IMR-90 (cell line): Measurements from ENCODE around the gene SNCA. TPM values are rescaled to one million over a fixed set of nuclear protein-coding genes. Genes with fewer than 3 reads are reported as not detected.

ENCODE experiments used
- ATAC-seq: fragments of 200-7000 bp; cut with Tn5 transposase; 2 replicates; pipeline ENCODE4 v1.9.1; 2020; ENCODE audit warnings: low read depth, mild to moderate bottlenecking, moderate library complexity
- BruUV-seq: library from RNA; stranded (reverse); fragments of 400-500 nt; replicated peaks from 2 replicates; lab custom pipeline; 2021; lab: Mats Ljungman, UMichigan
- CTCF ChIA-PET: fragments of 300-600 bp; formaldehyde crosslinking; extraction: SDS; loops from one replicate; lab custom pipeline; 2021; ENCODE audit warnings: antibody characterized with exemption; lab: Yijun Ruan, JAX
- POLR2A ChIA-PET: fragments of 300-600 bp; sonication (Branson Sonifier 250); formaldehyde crosslinking; loops from one replicate; lab custom pipeline; 2022; ENCODE audit warnings: antibody characterized with exemption; ENCODE audit not compliant: unreplicated experiment; lab: Charles Lee
- DNase-seq: peaks from one replicate; pipeline ENCODE4 v3.0.0; 2013
- H2AFZ ChIP-seq: replicated peaks from 2 replicates; pipeline ENCODE3; 2013; ENCODE audit warnings: low read length, mild to moderate bottlenecking; ENCODE audit not compliant: poor library complexity
- H2AK5ac ChIP-seq: 2 replicates; pipeline ENCODE4 v1.6.1; 2013; ENCODE audit warnings: low read depth, low read length, inconsistent platforms
- H2AK9ac ChIP-seq: replicated peaks from 2 replicates; pipeline ENCODE3; 2013; ENCODE audit warnings: mild to moderate bottlenecking, low read depth, low read length, moderate library complexity; ENCODE audit not compliant: poor library complexity
- H2BK120ac ChIP-seq: 2 replicates; pipeline ENCODE4 v1.6.1; 2013; ENCODE audit warnings: low read depth, low read length, inconsistent platforms
- H2BK15ac ChIP-seq: 3 replicates; pipeline ENCODE4 v1.6.1; 2013; ENCODE audit warnings: low read depth, low read length, inconsistent platforms
- H2BK20ac ChIP-seq: 2 replicates; pipeline ENCODE4 v1.6.1; 2013; ENCODE audit warnings: low read depth, mild to moderate bottlenecking, inconsistent platforms, low read length, moderate library complexity
- H2BK5ac ChIP-seq: 2 replicates; pipeline ENCODE4 v1.6.1; 2013; ENCODE audit warnings: mild to moderate bottlenecking, low read depth, low read length, inconsistent platforms; ENCODE audit not compliant: poor library complexity, severe bottlenecking
- H3K14ac ChIP-seq: replicated peaks from 2 replicates; pipeline ENCODE4 v1.6.1; 2013; ENCODE audit warnings: low read depth, low read length, inconsistent platforms
- H3K18ac ChIP-seq: 2 replicates; pipeline ENCODE4 v1.6.1; 2013; ENCODE audit warnings: low read depth, low read length, control low read depth
- H3K23ac ChIP-seq: 2 replicates; pipeline ENCODE4 v1.6.1; 2013; ENCODE audit warnings: low read depth, low read length, inconsistent platforms
- H3K27ac ChIP-seq: 2 replicates; pipeline ENCODE4 v1.5.1; 2013; ENCODE audit warnings: mild to moderate bottlenecking, control low read depth, low read length; ENCODE audit not compliant: insufficient read depth
- H3K27me3 ChIP-seq: 2 replicates; pipeline ENCODE4 v1.6.1; 2013; ENCODE audit warnings: low read length; ENCODE audit not compliant: control insufficient read depth, insufficient read depth
- H3K36me3 ChIP-seq: 2 replicates; pipeline ENCODE4 v1.6.1; 2013; ENCODE audit warnings: low read length, mixed read lengths; ENCODE audit not compliant: control insufficient read depth, insufficient read depth
- H3K4ac ChIP-seq: 2 replicates; pipeline ENCODE4 v1.6.1; 2013; ENCODE audit warnings: low read depth, low read length, inconsistent platforms
- H3K4me1 ChIP-seq: 2 replicates; pipeline ENCODE4 v1.6.1; 2013; ENCODE audit warnings: low read length, mixed read lengths; ENCODE audit not compliant: control insufficient read depth, insufficient read depth
- H3K4me2 ChIP-seq: 2 replicates; pipeline ENCODE4 v1.6.1; 2013; ENCODE audit warnings: low read depth, mild to moderate bottlenecking, control low read depth, low read length, moderate library complexity
- H3K4me3 ChIP-seq: 2 replicates; pipeline ENCODE4 v1.5.1; 2013; ENCODE audit warnings: low read depth, mild to moderate bottlenecking, control low read depth, low read length, moderate library complexity; ENCODE audit not compliant: insufficient read depth
- H3K56ac ChIP-seq: 2 replicates; pipeline ENCODE4 v1.6.1; 2013; ENCODE audit warnings: low read length, inconsistent platforms; ENCODE audit not compliant: insufficient read depth; ENCODE audit errors: extremely low read depth
- H3K79me1 ChIP-seq, 2 experiments: 2 replicates each; pipeline ENCODE4 v1.6.1; 2013; ENCODE audit warnings: low read length in 2 of 2, inconsistent platforms in 1 of 2, low read depth in 1 of 2
- H3K9ac ChIP-seq: 2 replicates; pipeline ENCODE4 v1.6.1; 2013; ENCODE audit warnings: low read depth, low read length, control low read depth
- H3K9me1 ChIP-seq: 2 replicates; pipeline ENCODE4 v1.6.1; 2013; ENCODE audit warnings: low read length, inconsistent platforms; ENCODE audit not compliant: insufficient read depth
- H3K9me3 ChIP-seq: 2 replicates; pipeline ENCODE4 v1.6.1; 2013; ENCODE audit warnings: low read length; ENCODE audit not compliant: control insufficient read depth, insufficient read depth
- H4K20me1 ChIP-seq: 2 replicates; pipeline ENCODE4 v1.6.1; 2013; ENCODE audit warnings: low read length, inconsistent platforms; ENCODE audit not compliant: insufficient read depth
- H4K5ac ChIP-seq: 2 replicates; pipeline ENCODE4 v1.6.1; 2013; ENCODE audit warnings: mild to moderate bottlenecking, low read depth, low read length, control low read depth
- H4K8ac ChIP-seq, 2 experiments: 2 replicates each; pipeline ENCODE4 v1.6.1; 2013; ENCODE audit warnings: low read depth in 2 of 2, low read length in 2 of 2, control low read depth in 1 of 2, inconsistent platforms in 1 of 2
- H4K91ac ChIP-seq: 2 replicates; pipeline ENCODE4 v1.6.1; 2013; ENCODE audit warnings: low read depth, low read length, inconsistent platforms; ENCODE audit not compliant: insufficient read depth
- BHLHE40 ChIP-seq: fragments of 150-350 bp; IDR thresholded peaks from 2 replicates; pipeline ENCODE4 v1.6.1; 2016; ENCODE audit warnings: mild to moderate bottlenecking, low read depth, low read length
- CHD1 ChIP-seq: IDR thresholded peaks from 2 replicates; pipeline ENCODE4 v1.6.1; 2012; ENCODE audit warnings: low read depth, low read length, improper control_type of control experiment
- MAZ ChIP-seq: IDR thresholded peaks from 2 replicates; pipeline ENCODE4 v1.6.1; 2012; ENCODE audit warnings: low read depth, mild to moderate bottlenecking, low read length, improper control_type of control experiment, moderate library complexity, borderline replicate concordance
- MXI1 ChIP-seq: IDR thresholded peaks from 2 replicates; pipeline ENCODE4 v1.6.1; 2012; ENCODE audit warnings: low read depth, mild to moderate bottlenecking, low read length, moderate library complexity, borderline replicate concordance
- NFE2L2 ChIP-seq: fragments of 150-350 bp; IDR thresholded peaks from 2 replicates; pipeline ENCODE4 v1.6.1; 2016; ENCODE audit warnings: low read depth, mild to moderate bottlenecking, low read length
- POLR2A ChIP-seq: IDR thresholded peaks from 2 replicates; pipeline ENCODE4 v1.6.1; 2012; ENCODE audit warnings: mild to moderate bottlenecking, low read depth, low read length
- RAD21 ChIP-seq: IDR thresholded peaks from 2 replicates; pipeline ENCODE4 v1.6.1; 2012; ENCODE audit warnings: low read length, improper control_type of control experiment
- RFX5 ChIP-seq: IDR thresholded peaks from 2 replicates; pipeline ENCODE4 v1.8.0; 2012; ENCODE audit warnings: low read depth, mild to moderate bottlenecking, low read length, moderate library complexity
- SMC3 ChIP-seq: fragments of 150-350 bp; IDR thresholded peaks from 2 replicates; pipeline ENCODE4 v1.6.1; 2016; ENCODE audit warnings: low read depth, mild to moderate bottlenecking, antibody characterized with exemption, low read length, moderate library complexity
- USF2 ChIP-seq: fragments of 150-350 bp; IDR thresholded peaks from 2 replicates; pipeline ENCODE4 v1.6.1; 2017; ENCODE audit warnings: mild to moderate bottlenecking, antibody characterized with exemption, low read length, low read depth
- WGBS, 2 experiments: methylation state at CpG; one replicate each; pipeline versions ENCODE4 v1.1.5 to v1.1.7; 2013; ENCODE audit warnings: missing lambda C conversion rate in 2 of 2; ENCODE audit not compliant: insufficient read length in 1 of 2; ENCODE audit errors: extremely low coverage in 2 of 2; 5-methylcytosine and 5-hydroxymethylcytosine counted together
- dilution Hi-C: fragments of 300-500 bp; cut with HindIII; formaldehyde crosslinking; loops from one replicate; pipeline ENCODE4 v1.14.3; 2018; ENCODE audit warnings: low sequenced_read_pairs; ENCODE audit not compliant: unreplicated experiment
- in situ Hi-C: fragments of 300-500 bp; cut with MboI; formaldehyde crosslinking; loops from 3 replicates; pipeline ENCODE4 v1.14.3; 2019; ENCODE audit warnings: low sequenced_read_pairs, inconsistent platforms, mixed read lengths
- intact Hi-C: fragments of 100-400 bp; cut with micrococcal nuclease; formaldehyde crosslinking; loops from 2 replicates; pipeline ENCODE4 v1.10.0; 2022
- polyA plus RNA-seq, 3 experiments: library from polyadenylated mRNA; depleted of rRNA; stranded (reverse); fragments of >200 nt; gene quantifications; 2 replicates each; pipeline ENCODE4 v1.2.3, GENCODE V29; 2012; ENCODE audit warnings: low replicate concordance in 1 of 3
- total RNA-seq: library from RNA; depleted of rRNA; stranded (reverse); fragments of >200 nt; gene quantifications from 2 replicates; pipeline ENCODE4 v1.2.3, GENCODE V29; 2012
- TF ChIP-seq, protein P1 (sequence below): conservative IDR thresholded peaks from 2 replicates; pipeline ENCODE4 v1.5.1; 2012; ENCODE audit warnings: mild to moderate bottlenecking, low read depth, low read length, improper control_type of control experiment
- TF ChIP-seq, protein P2 (sequence below): fragments of 150-350 bp; IDR thresholded peaks from 2 replicates; pipeline ENCODE4 v1.6.1; 2016; ENCODE audit warnings: low read depth, mild to moderate bottlenecking, low read length, moderate library complexity, borderline replicate concordance

Gene SNCA
- total and polyA plus RNA-seq, 2 of the 4 experiments (the other 2 are of a cell fraction) = 0.36 to 0.46 TPM

DNA sequence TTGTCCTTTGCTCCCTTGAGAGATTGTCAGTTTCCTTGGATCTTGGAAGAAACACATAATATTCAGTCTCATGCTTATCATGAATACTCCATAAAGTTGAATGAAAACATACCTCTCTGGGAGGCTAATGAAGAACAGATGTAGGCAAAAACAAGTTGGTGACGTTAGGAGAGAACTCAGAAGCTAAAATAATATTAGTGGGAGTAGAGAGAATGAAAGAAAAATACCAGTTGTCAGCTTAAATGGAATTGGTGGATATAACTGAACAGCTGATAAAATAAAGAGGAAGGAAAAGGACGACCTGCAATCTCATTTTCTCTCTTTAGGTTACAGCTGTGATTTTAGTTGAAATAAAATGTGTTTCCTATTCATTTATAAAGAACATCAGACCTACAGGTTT is 124.8 kb downstream of the SNCA start:
- no TSS peak for BruUV-seq
- H3K9ac ChIP-seq = no peak overlapping the region
- H3K23ac ChIP-seq = no peak overlapping the region
- H3K4me2 ChIP-seq = no peak overlapping the region
- no peak overlapping the region for H3K14ac ChIP-seq
- in situ Hi-C loops = no loop called here
- no peak overlapping the region for H4K5ac ChIP-seq
- H2BK5ac ChIP-seq = no peak overlapping the region
- H2BK20ac ChIP-seq = no peak overlapping the region
- H3K79me1 ChIP-seq = no peaks in the 10 kb centered on the region
- H3K27ac ChIP-seq = no peak overlapping the region
- no CpG with 5 or more reads among the region's 2 CpGs for WGBS, 2 experiments
- ATAC-seq = no peak
- no peak overlapping the region for H2AFZ ChIP-seq
- H3K27me3 ChIP-seq = no peaks in the 10 kb centered on the region
- no peak overlapping the region for H2BK120ac ChIP-seq
- H4K8ac ChIP-seq = no peak overlapping the region
- no peak overlapping the region for H4K91ac ChIP-seq
- peak; percentile 67 for DNase-seq
- TF ChIP-seq BHLHE40 (no peak), SMC3 (no peak), POLR2A (no peak), RAD21 (no peak), NFE2L2 (no peak), MXI1 (no peak), MAZ (no peak), RFX5 (no peak), CHD1 (no peak), USF2 (no peak)
- TF ChIP-seq, protein P1, sequence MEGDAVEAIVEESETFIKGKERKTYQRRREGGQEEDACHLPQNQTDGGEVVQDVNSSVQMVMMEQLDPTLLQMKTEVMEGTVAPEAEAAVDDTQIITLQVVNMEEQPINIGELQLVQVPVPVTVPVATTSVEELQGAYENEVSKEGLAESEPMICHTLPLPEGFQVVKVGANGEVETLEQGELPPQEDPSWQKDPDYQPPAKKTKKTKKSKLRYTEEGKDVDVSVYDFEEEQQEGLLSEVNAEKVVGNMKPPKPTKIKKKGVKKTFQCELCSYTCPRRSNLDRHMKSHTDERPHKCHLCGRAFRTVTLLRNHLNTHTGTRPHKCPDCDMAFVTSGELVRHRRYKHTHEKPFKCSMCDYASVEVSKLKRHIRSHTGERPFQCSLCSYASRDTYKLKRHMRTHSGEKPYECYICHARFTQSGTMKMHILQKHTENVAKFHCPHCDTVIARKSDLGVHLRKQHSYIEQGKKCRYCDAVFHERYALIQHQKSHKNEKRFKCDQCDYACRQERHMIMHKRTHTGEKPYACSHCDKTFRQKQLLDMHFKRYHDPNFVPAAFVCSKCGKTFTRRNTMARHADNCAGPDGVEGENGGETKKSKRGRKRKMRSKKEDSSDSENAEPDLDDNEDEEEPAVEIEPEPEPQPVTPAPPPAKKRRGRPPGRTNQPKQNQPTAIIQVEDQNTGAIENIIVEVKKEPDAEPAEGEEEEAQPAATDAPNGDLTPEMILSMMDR = no peak
- TF ChIP-seq, protein P2, sequence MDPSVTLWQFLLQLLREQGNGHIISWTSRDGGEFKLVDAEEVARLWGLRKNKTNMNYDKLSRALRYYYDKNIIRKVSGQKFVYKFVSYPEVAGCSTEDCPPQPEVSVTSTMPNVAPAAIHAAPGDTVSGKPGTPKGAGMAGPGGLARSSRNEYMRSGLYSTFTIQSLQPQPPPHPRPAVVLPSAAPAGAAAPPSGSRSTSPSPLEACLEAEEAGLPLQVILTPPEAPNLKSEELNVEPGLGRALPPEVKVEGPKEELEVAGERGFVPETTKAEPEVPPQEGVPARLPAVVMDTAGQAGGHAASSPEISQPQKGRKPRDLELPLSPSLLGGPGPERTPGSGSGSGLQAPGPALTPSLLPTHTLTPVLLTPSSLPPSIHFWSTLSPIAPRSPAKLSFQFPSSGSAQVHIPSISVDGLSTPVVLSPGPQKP = no peak
- ChIA-PET POLR2A (no interaction called here), CTCF (no interaction called here)
- no peak overlapping the region for H3K56ac ChIP-seq
- no peaks in the 10 kb centered on the region for H3K36me3 ChIP-seq
- intact Hi-C loops = no loop called here
- H2BK15ac ChIP-seq = no peak overlapping the region
- no peak overlapping the region for H3K18ac ChIP-seq
- no peak overlapping the region for H2AK5ac ChIP-seq
- no peak overlapping the region for H3K4ac ChIP-seq
- H3K9me1 ChIP-seq = no peaks in the 10 kb centered on the region
- no peak overlapping the region for H2AK9ac ChIP-seq
- H3K9me3 ChIP-seq = no peaks in the 10 kb centered on the region
- H3K4me1 ChIP-seq = peaks cover 6% of the 10 kb centered on the region
- H3K4me3 ChIP-seq = no peak overlapping the region
- H4K20me1 ChIP-seq = no peaks in the 10 kb centered on the region
- dilution Hi-C loops = no loop called here
